AG20443 (cell line): ENCODE results near the gene CDH4.

ENCODE experiments used
- DNase-seq: peaks from one replicate; pipeline ENCODE4 v3.0.0; 2012; ENCODE audit warnings: low spot score, mixed read lengths

CDH4 gene

GRCh38 chr20:61582196-61582923 lies 330.3 kb downstream of the CDH4 start:
- DNase-seq: no peak

DNA sequence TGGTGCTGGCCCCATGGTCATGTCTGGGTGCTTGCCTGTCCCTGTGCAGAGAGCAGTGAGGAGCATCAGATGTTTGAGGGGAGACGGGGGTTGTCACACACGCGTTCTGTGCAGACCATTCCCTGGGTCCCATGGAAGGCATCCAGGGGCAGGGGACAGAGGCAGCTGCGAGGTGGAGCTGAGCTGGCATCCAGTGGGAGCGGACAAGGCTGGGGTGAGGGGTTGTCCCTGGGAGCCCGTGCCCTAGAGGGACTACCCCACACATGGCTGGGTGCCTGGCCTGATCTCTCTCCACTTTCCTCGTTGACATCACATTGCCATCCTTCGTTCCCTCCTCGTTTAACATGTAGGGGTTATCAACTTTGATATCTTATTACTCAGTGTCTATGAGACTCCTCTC lies 331.3 kb downstream of the CDH4 start:
- no peak for DNase-seq

GRCh38 chr20:61584851-61585250 lies 332.8 kb downstream of the CDH4 start:
- DNase-seq: no peak

GRCh38 chr20:61585764-61586163 lies 333.7 kb downstream of the CDH4 start:
- no peak for DNase-seq

- no peak for DNase-seq
Measured at GRCh38 chr20:61587036-61587435, 335.0 kb downstream of the CDH4 start.

- DNase-seq: no peak
Measured at GRCh38 chr20:61587681-61588289, 335.7 kb downstream of the CDH4 start.

DNA sequence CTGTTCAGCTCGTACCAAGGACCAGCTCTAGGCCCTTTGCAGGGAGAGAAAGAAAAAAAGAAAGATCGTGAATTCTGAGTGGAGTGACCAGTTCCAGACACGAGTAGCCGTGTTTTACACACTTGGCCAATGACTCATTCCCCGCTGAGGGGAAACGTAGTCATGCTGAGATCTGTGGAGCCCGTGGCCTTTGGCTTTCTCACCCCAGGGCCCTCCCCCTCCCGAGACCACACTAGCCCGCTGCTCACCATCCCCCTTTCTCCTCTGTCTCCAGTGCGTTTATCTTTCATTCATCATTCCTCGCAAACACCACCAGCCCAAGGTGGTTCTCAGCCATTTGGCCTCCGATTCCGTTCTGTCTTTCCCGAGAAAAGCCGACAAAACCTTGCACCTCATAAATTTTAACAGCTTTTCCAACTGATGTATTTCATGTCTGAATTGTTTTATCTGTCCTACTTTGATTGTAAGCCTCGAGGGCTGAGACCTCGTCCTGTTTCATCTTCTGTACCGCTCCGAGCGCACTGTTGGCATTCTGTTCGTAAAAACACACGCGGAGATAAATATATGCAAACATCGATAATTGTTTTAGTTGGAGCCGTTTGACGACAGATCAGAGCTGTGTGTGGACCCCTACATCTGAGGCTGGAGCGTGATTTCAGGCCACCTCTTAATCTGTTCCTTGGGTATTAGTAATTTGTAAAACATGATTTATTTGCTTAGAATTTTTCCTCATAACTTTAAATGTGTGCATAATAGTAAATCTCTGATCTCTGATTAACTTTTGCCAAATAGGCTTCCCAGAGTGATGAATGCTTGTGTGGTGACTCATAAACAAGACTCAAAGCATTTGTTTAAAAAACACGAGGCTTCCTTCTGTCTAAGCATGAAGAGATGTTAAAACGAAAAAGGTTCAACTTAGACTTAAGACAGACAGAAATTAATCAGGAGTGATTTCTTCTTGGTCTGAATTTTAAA lies 336.6 kb downstream of the CDH4 start:
- DNase-seq: peak; percentile 45

DNA sequence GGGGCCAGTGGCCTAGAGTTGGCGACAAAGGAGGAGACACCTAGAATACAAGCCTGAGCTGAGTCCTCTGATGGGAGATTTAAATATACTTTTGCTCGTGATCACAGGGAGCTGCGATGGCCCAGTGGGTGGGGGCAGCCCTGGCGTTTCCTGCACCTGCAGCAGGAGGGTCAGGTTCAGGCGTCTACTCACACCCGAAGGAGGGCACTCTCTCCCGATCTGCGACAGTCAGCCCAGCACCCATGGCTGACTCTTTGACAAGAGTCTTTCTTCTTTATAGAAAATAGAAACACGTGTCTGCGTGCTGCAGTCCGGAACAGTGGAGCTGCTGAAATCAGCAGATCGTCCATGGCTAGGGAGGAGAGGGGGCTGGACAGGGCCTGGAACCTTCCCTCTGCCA lies 338.2 kb downstream of the CDH4 start:
- no peak for DNase-seq

DNA sequence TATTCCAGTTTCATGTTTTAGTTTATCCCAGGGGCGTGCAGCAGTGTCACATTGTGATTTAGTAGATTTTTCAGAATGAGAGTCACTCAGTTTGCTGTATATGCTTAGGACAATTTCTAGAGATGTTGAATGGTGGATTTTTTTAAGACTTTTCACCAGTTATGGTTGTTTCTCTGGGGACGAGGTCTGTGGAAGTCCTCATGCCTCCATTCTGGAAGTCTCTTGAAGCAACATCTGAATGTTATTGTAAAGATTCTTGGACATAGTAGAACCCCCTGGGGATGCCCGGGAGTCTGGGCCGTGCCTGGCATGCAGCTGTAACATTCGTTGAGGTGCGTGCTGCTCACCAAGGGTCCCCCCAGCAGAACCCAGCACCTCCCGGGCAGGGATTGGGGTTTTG lies 341.5 kb downstream of the CDH4 start:
- DNase-seq: no peak

DNA sequence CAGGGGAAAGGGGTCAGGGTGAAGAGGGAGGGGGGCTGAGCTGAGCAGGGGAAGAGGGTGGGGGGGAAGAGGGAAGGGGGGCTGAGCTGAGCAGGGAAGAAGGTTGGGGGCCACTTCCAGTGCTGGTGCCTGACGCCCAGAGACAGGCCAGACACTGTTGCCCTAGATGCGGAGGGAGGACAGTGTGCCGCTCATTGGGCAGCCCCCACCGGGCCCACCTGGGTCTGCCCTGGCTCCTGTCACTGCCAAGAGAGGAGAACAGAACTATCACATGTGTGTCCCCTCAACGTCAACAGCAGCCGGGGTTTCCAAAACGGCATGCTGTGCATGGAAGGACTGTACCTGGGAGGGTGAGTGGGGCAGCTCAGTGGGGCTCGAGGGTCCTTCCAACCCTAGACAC lies 342.1 kb downstream of the CDH4 start:
- DNase-seq: no peak

DNA sequence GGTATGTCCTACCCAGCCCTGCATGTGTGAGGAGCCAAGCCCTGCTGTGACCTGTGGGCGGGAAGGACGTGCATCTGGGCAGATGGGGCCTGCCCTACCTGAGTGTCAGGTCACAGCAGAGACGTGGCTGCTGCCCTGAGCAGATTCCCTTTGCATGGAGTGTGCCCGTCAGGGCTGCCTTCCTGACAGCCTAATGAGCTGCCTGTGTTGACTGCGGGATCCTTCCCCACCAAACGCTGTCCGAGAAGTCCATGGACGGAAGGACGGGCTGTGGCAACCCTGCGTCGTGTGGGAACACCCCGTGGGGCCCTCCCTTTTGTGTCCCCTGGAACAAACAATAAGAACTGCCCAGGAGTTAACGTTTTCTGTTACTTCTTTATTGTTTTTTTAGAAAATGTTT lies 343.2 kb downstream of the CDH4 start:
- no peak for DNase-seq

- DNase-seq: no peak
Measured at GRCh38 chr20:61596687-61597330, 344.7 kb downstream of the CDH4 start.

DNA sequence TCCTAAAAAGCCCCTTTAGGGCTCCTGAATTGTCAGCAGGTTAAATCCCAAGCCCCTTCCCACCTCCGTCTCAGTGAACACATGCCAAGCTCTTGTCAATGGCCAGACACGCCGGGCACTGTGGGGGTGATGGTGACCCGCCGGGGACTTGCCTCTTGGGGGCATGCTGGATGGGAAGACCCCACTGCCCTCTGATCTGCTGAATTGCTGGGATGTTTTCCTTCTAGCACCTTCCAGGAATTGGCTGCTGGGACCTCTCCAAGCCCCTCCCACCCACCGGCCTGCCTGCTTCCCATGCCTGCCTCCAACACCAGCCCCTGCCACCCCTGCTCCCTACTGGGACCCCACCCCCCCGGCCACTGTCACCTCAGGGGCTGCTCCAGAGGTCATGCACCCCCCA lies 345.9 kb downstream of the CDH4 start:
- no peak for DNase-seq

GRCh38 chr20:61598586-61598985 lies 346.5 kb downstream of the CDH4 start:
- DNase-seq: no peak

DNA sequence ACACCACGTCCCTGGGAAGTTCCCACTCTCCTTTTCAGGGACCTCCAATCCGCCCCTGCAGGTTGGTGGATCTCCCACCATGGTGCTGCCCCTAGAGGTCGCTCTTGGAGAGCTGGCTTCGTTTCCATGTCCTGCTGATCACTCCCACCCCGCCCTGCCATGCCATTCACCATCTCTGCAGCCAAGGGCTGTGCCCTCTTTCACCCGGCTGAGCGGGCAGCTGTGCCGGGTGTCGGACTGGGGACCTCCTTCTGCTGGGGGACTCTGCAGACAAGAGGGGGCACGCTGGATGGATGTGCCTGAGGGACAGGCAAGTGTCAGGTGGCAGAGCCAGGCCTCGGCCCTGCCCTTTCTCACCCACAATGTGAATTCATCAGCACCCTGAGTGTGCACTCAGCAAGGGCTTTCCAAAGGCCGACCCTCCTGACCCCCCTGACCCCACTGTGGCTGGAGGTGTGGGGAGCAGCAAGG lies 347.0 kb downstream of the CDH4 start:
- DNase-seq: no peak

- no peak for DNase-seq
Measured at GRCh38 chr20:61599541-61599992, 347.5 kb downstream of the CDH4 start.

DNA sequence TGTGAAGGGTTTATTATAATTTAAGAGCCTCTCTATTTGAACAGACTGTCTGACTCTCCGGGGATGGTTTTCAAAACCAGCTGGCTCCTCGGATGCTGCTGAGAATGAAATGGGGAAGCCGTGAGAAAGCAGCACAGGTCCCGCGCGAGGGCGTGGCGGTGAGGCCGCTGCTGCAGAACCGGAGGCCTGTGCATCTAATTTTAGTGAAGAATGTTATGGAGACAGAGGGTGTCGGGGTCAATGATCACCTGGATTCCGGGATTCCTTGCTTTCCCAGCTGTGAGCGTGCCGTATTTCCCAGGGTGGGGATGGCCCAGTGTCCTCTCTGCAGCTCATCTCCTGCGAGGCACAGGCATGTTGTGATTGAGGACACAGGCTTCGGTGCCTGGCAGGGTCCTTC lies 348.0 kb downstream of the CDH4 start:
- no peak for DNase-seq

DNA sequence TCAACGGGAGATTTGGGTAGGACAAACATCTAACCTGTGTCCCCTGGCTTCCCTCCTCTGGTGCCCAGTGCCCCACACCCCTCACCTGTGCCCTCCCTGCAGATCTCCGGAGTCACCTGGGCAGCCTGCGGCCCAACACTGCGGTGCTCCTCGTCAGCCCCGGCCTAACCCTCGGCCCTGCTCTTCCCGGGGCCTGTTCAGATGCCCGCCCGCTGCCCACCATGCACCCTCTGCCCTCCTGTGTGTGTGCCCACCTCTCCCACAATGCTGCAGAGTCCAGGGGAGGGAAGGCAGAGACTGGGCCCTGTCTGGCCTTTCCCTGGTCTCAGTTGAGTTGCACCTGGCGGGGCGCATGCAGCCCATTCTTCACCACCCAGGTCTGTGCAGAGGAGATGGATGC lies 349.3 kb downstream of the CDH4 start:
- DNase-seq: no peak

DNA sequence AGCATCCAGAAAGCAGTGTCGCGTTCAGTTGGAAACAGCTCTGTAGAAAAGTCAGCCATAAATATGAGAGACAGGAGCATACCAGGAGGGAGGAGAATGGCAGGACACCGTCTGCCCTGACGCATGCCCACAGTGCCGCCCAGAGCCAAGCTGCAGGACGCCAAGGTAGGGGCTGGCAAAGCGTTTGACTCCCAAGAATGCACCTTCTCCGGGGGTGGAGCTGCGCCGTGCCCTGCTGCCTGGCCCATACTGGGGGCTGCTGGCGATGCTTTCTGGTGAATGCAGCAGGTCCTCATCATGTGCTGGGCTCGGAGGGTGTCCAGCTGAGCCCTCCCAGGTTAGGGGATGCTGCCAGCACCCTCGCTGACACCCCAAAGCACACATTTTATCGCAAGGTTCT lies 349.8 kb downstream of the CDH4 start:
- DNase-seq: no peak

DNA sequence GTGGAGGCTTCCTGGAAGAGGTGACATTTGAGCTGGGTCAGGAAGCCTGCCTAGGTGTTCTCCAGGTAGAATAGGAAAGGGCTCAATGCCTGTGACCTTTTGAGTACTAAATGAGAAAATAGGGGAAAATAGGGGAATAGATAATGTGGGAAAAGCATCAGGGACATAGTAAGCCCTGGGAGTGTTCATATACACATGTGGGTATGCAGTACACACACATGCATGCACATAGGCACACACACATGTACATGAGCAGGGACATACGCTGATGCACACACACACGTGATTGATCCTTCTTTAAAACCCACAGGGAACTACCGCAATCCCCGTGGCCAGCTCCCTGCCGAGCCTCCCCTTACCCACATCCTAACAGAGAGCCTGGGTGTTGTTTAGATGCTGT lies 351.7 kb downstream of the CDH4 start:
- no peak for DNase-seq

- no peak for DNase-seq
Measured at GRCh38 chr20:61604549-61604948, 352.5 kb downstream of the CDH4 start.

DNA sequence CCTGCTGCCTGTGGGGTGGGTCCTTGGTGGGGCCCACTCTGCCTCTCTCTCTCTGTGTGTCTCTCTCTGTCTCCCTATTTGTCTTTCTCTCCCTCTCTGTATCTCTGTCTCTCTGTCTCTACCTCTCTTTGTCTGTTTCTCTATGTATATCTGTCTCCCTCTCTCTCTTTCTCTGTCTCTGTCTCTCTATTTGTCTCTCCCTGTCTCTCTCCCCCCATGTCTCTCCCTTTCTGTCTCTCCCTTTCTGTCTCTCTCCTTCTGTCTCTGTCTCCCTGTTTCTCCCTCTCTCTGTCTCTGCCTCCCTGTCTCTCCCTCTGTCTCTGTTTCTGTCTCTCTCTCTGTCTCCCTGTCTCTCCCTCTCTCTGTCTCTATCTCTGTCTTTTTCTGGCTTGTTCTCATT lies 353.2 kb downstream of the CDH4 start:
- DNase-seq: no peak
